MM.1S (cell line): ENCODE results near the gene CCR6.

Experiments
- CTCF ChIP-seq: fragments of 300-600 bp; sonication (generic); IDR thresholded peaks from 2 replicates; pipeline ENCODE4 v1.5.1; 2016; ENCODE audit warnings: antibody characterized with exemption, low read length, mixed read lengths
- EZH2 ChIP-seq: fragments of 300-600 bp; sonication (generic); optimal IDR thresholded peaks from 2 replicates; pipeline ENCODE3; 2017; ENCODE audit warnings: low read depth, mild to moderate bottlenecking, antibody characterized with exemption, low read length, mixed read lengths

GRCh38 chr6:167146135-167146534, 23.2 kb downstream of the CCR6 start:
- TF ChIP-seq CTCF: no peak
- TF ChIP-seq EZH2: no peak
